Right renal cortex interstitium (tissue), 3 donors: ENCODE measurements around the gene ZMIZ1. TPM values are rescaled to one million over a fixed set of nuclear protein-coding genes. Genes with fewer than 3 reads are reported as not detected.

ENCODE experiments used
- DNase-seq, 3 donors: peaks; one replicate each; pipeline ENCODE4 v3.0.0-alpha.2; 2013; ENCODE audit warnings: low read depth in 3 of 3, low spot score in 2 of 3
- polyA plus RNA-seq, 3 donors: library from polyadenylated mRNA; unstranded; fragments of 120-200 nt; gene quantifications; one replicate each; pipeline ENCODE4 v1.2.1, GENCODE V29; 2013; ENCODE audit not compliant: insufficient read length in 3 of 3

ZMIZ1 gene
- polyA plus RNA-seq, 3 donors = 59.3 to 61.1 (median 61.0) TPM

- DNase-seq = no peak
These were observed 181.5 kb downstream of the ZMIZ1 start for GRCh38 chr10:79250259-79250658.

GRCh38 chr10:79252450-79252849, 183.7 kb downstream of the ZMIZ1 start:
- no peak for DNase-seq

GRCh38 chr10:79252971-79253370, 184.2 kb downstream of the ZMIZ1 start:
- no peak for DNase-seq

GRCh38 chr10:79253704-79254103, 184.9 kb downstream of the ZMIZ1 start:
- DNase-seq = no peak

- no peak for DNase-seq
These were observed 185.7 kb downstream of the ZMIZ1 start for GRCh38 chr10:79254333-79255006.

- no peak for DNase-seq
These were observed 186.3 kb downstream of the ZMIZ1 start for GRCh38 chr10:79255007-79255507.

GRCh38 chr10:79256264-79256806, 187.6 kb downstream of the ZMIZ1 start:
- DNase-seq = no peak

GRCh38 chr10:79258894-79259293, 190.1 kb downstream of the ZMIZ1 start:
- DNase-seq = no peak

GRCh38 chr10:79259834-79260233, 191.1 kb downstream of the ZMIZ1 start:
- DNase-seq = no peak

GRCh38 chr10:79260811-79261740, 192.3 kb downstream of the ZMIZ1 start:
- DNase-seq = no peak

GRCh38 chr10:79262131-79262530, 193.4 kb downstream of the ZMIZ1 start:
- DNase-seq = no peak

- DNase-seq = no peak
These were observed 194.4 kb downstream of the ZMIZ1 start for GRCh38 chr10:79262959-79263746.

- no peak for DNase-seq
These were observed 195.2 kb downstream of the ZMIZ1 start for GRCh38 chr10:79263939-79264338.

- DNase-seq = no peak
These were observed 196.2 kb downstream of the ZMIZ1 start for GRCh38 chr10:79264942-79265341.

- DNase-seq = no peak
These were observed 197.3 kb downstream of the ZMIZ1 start for GRCh38 chr10:79266084-79266483.

GRCh38 chr10:79266543-79267312, 198.0 kb downstream of the ZMIZ1 start:
- no peak for DNase-seq

GRCh38 chr10:79267499-79267898, 198.7 kb downstream of the ZMIZ1 start:
- no peak for DNase-seq

- no peak for DNase-seq
These were observed 199.4 kb downstream of the ZMIZ1 start for GRCh38 chr10:79268161-79268601.

- DNase-seq = no peak
These were observed 200.0 kb downstream of the ZMIZ1 start for GRCh38 chr10:79268742-79269141.

GRCh38 chr10:79269443-79269842, 200.7 kb downstream of the ZMIZ1 start:
- no peak for DNase-seq
